H9 (cell line): Measurements from ENCODE around the gene MGAT5B. TPM values are rescaled to one million over a fixed set of nuclear protein-coding genes. Genes with fewer than 3 reads are reported as not detected.

Source experiments
- DNase-seq: peaks from one replicate; pipeline ENCODE4 v3.0.0-alpha.2; 2017
- H2AFZ ChIP-seq: one replicate; pipeline ENCODE4 v1.6.1; 2013; ENCODE audit warnings: mild to moderate bottlenecking, low read length, control low read depth, moderate library complexity
- H2AK5ac ChIP-seq: 2 replicates; pipeline ENCODE4 v1.6.1; 2013; ENCODE audit warnings: low read length, control low read depth, mixed read lengths; ENCODE audit not compliant: insufficient read length
- H2BK120ac ChIP-seq: one replicate; pipeline ENCODE4 v1.6.1; 2013; ENCODE audit warnings: low read depth, mild to moderate bottlenecking, low read length, control low read depth, inconsistent platforms; ENCODE audit not compliant: poor library complexity, severe bottlenecking
- H2BK12ac ChIP-seq: 2 replicates; pipeline ENCODE4 v1.6.1; 2013; ENCODE audit warnings: low read length, control low read depth, mixed read lengths, low read depth; ENCODE audit not compliant: insufficient read length
- H2BK15ac ChIP-seq: 2 replicates; pipeline ENCODE4 v1.6.1; 2013; ENCODE audit warnings: low read depth, low read length, control low read depth
- H2BK20ac ChIP-seq: one replicate; pipeline ENCODE4 v1.6.1; 2013; ENCODE audit warnings: low read depth, mild to moderate bottlenecking, low read length, control low read depth, inconsistent platforms; ENCODE audit not compliant: poor library complexity, severe bottlenecking
- H2BK5ac ChIP-seq: 2 replicates; pipeline ENCODE4 v1.6.1; 2013; ENCODE audit warnings: low read length, control low read depth, mixed read lengths; ENCODE audit not compliant: insufficient read length
- H3K14ac ChIP-seq: 2 replicates; pipeline ENCODE4 v1.6.1; 2013; ENCODE audit warnings: low read length, control low read depth; ENCODE audit not compliant: insufficient read depth
- H3K18ac ChIP-seq: 2 replicates; pipeline ENCODE4 v1.6.1; 2013; ENCODE audit warnings: low read depth, mild to moderate bottlenecking, mixed read lengths, low read length, control low read depth; ENCODE audit not compliant: insufficient read length
- H3K23ac ChIP-seq: 2 replicates; pipeline ENCODE4 v1.6.1; 2013; ENCODE audit warnings: low read length, control low read depth, mixed read lengths, low read depth; ENCODE audit not compliant: insufficient read length
- H3K23me2 ChIP-seq: 2 replicates; pipeline ENCODE4 v1.6.1; 2013; ENCODE audit warnings: low read depth, mild to moderate bottlenecking, mixed read lengths, low read length, control low read depth; ENCODE audit not compliant: insufficient read length, poor library complexity, severe bottlenecking
- H3K27ac ChIP-seq: 2 replicates; pipeline ENCODE4 v1.5.1; 2013; ENCODE audit warnings: low read length, control low read depth, mixed read lengths, low read depth; ENCODE audit not compliant: insufficient read length
- H3K27me3 ChIP-seq: 2 replicates; pipeline ENCODE4 v1.6.1; 2013; ENCODE audit warnings: low read length, control low read depth, inconsistent platforms; ENCODE audit not compliant: insufficient read depth
- H3K4ac ChIP-seq: 2 replicates; pipeline ENCODE4 v1.6.1; 2013; ENCODE audit warnings: low read depth, mild to moderate bottlenecking, control low read depth, inconsistent platforms, low read length, moderate library complexity
- H3K4me1 ChIP-seq: 2 replicates; pipeline ENCODE4 v1.6.1; 2013; ENCODE audit warnings: low read length, control low read depth, inconsistent platforms; ENCODE audit not compliant: insufficient read depth
- H3K4me2 ChIP-seq: 2 replicates; pipeline ENCODE4 v1.6.1; 2013; ENCODE audit warnings: low read length, control low read depth, mixed read lengths; ENCODE audit not compliant: insufficient read length, insufficient read depth
- H3K56ac ChIP-seq: 2 replicates; pipeline ENCODE4 v1.6.1; 2013; ENCODE audit warnings: low read depth, mild to moderate bottlenecking, mixed read lengths, low read length, control low read depth; ENCODE audit not compliant: insufficient read length
- H3K79me1 ChIP-seq: 2 replicates; pipeline ENCODE4 v1.6.1; 2013; ENCODE audit warnings: low read depth, mild to moderate bottlenecking, moderate library complexity, low read length, control low read depth, inconsistent platforms; ENCODE audit not compliant: insufficient read depth, poor library complexity, severe bottlenecking
- H3K79me2 ChIP-seq: 2 replicates; pipeline ENCODE4 v1.6.1; 2013; ENCODE audit warnings: low read length, control low read depth, inconsistent platforms; ENCODE audit not compliant: insufficient read depth
- H3K9ac ChIP-seq: 2 replicates; pipeline ENCODE4 v1.6.1; 2013; ENCODE audit warnings: low read length, control low read depth, mixed read lengths; ENCODE audit not compliant: insufficient read length; ENCODE audit errors: extremely low read depth
- H3K9me3 ChIP-seq: one replicate; pipeline ENCODE4 v1.6.1; 2013; ENCODE audit warnings: low read depth, low read length, inconsistent platforms; ENCODE audit not compliant: control insufficient read depth
- H3T11ph ChIP-seq: one replicate; pipeline ENCODE4 v1.6.1; 2013; ENCODE audit warnings: mild to moderate bottlenecking, low read length, control low read depth, inconsistent platforms
- H4K20me1 ChIP-seq: one replicate; pipeline ENCODE4 v1.6.1; 2013; ENCODE audit not compliant: control insufficient read depth, insufficient read length, insufficient read depth
- H4K5ac ChIP-seq: 2 replicates; pipeline ENCODE4 v1.6.1; 2013; ENCODE audit warnings: low read depth, mild to moderate bottlenecking, mixed read lengths, low read length, control low read depth; ENCODE audit not compliant: insufficient read length
- H4K8ac ChIP-seq: replicated peaks from 2 replicates; pipeline ENCODE4 v1.6.1; 2013; ENCODE audit warnings: low read length, control low read depth, mixed read lengths, low read depth; ENCODE audit not compliant: insufficient read length
- H4K91ac ChIP-seq: 2 replicates; pipeline ENCODE4 v1.6.1; 2013; ENCODE audit warnings: low read depth, mild to moderate bottlenecking, moderate library complexity, mixed read lengths, low read length, control low read depth; ENCODE audit not compliant: insufficient read length
- H3K27ac Mint-ChIP-seq, 3 experiments: 2 replicates in 2 of 3; 3 replicates in 1 of 3; pipeline ENCODE4 v1.8.0; 2020 to 2021; ENCODE audit warnings: mixed read lengths in 3 of 3, mild to moderate bottlenecking in 1 of 3, moderate library complexity in 1 of 3
- H3K27me3 Mint-ChIP-seq: 2 replicates; pipeline ENCODE4 v1.8.0; 2021; ENCODE audit warnings: low read depth, mild to moderate bottlenecking, moderate library complexity, mixed read lengths
- H3K36me3 Mint-ChIP-seq, 3 experiments: 2 replicates in 2 of 3; 3 replicates in 1 of 3; pipeline ENCODE4 v1.8.0; 2020 to 2021; ENCODE audit warnings: low read depth in 3 of 3, mixed read lengths in 3 of 3; ENCODE audit not compliant: insufficient read depth in 1 of 3
- H3K4me1 Mint-ChIP-seq, 2 experiments: 2 replicates each; pipeline ENCODE4 v1.8.0; 2020; ENCODE audit warnings: mixed read lengths in 2 of 2
- H3K4me3 Mint-ChIP-seq, 2 experiments: 2 replicates in 1 of 2; 3 replicates in 1 of 2; pipeline ENCODE4 v1.8.0; 2020 to 2021; ENCODE audit warnings: mild to moderate bottlenecking in 2 of 2, mixed read lengths in 2 of 2, moderate library complexity in 1 of 2
- H3K9me3 Mint-ChIP-seq, 2 experiments: 2 replicates in 1 of 2; 3 replicates in 1 of 2; pipeline ENCODE4 v1.8.0; 2020; ENCODE audit warnings: mild to moderate bottlenecking in 2 of 2, mixed read lengths in 2 of 2, moderate library complexity in 1 of 2
- WGBS: extraction: QIAGEN DNeasy Blood & Tissue Kit; methylation state at CpG from one replicate; pipeline ENCODE4 v1.1.7; 2013; ENCODE audit warnings: missing lambda C conversion rate, low lambda C conversion rate, mixed read lengths; ENCODE audit not compliant: insufficient read length; ENCODE audit errors: extremely low coverage; 5-methylcytosine and 5-hydroxymethylcytosine counted together
- total RNA-seq: library from RNA; stranded (reverse); gene quantifications from 2 replicates; pipeline ENCODE4 v1.2.1, GENCODE V29; 2021
- TF ChIP-seq, protein P1 (sequence below): fragments of 200-600 bp; sonication (generic); conservative IDR thresholded peaks from 3 replicates; pipeline ENCODE4 v1.8.0; 2021; ENCODE audit warnings: antibody characterized with exemption, mild to moderate bottlenecking

The MGAT5B gene
- total RNA-seq, 1 experiment from 2014 or later = 4.9 TPM

DNA sequence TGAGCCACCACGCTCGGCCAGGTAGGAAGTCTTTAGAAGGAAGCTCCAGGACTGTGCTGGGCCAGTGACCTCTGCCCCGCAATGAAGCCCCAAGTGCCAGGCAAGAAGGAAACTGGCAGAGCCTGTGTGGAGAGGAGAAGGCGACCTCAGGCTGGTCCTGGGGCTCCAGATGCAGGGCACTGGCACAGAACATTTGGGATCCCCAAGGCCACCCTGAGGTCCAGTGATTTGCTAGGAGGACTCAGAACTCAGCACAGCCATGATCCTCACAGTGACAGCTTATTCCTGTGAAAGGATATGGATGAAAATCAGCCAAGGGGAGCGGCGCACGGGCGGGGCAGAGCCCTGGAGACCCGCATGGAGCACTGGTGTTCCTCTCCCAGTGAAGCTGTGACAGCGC, 24.1 kb downstream of the MGAT5B start:
- H4K5ac ChIP-seq = no peak overlapping the region
- no peak for DNase-seq
- H3K18ac ChIP-seq = no peak overlapping the region
- TF ChIP-seq, protein P1, sequence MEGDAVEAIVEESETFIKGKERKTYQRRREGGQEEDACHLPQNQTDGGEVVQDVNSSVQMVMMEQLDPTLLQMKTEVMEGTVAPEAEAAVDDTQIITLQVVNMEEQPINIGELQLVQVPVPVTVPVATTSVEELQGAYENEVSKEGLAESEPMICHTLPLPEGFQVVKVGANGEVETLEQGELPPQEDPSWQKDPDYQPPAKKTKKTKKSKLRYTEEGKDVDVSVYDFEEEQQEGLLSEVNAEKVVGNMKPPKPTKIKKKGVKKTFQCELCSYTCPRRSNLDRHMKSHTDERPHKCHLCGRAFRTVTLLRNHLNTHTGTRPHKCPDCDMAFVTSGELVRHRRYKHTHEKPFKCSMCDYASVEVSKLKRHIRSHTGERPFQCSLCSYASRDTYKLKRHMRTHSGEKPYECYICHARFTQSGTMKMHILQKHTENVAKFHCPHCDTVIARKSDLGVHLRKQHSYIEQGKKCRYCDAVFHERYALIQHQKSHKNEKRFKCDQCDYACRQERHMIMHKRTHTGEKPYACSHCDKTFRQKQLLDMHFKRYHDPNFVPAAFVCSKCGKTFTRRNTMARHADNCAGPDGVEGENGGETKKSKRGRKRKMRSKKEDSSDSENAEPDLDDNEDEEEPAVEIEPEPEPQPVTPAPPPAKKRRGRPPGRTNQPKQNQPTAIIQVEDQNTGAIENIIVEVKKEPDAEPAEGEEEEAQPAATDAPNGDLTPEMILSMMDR = no peak
- no peak overlapping the region for H3K14ac ChIP-seq
- no peak overlapping the region for H4K8ac ChIP-seq
- no peaks in the 10 kb centered on the region for H3K4me1 ChIP-seq
- WGBS = no CpG with 5 or more reads among the region's 10 CpGs
- no peak overlapping the region for H2BK12ac ChIP-seq
- H3K23me2 ChIP-seq = no peaks in the 10 kb centered on the region
- H3K23ac ChIP-seq = no peak overlapping the region
- no peaks in the 10 kb centered on the region for H3K79me2 ChIP-seq
- H2AK5ac ChIP-seq = no peak overlapping the region
- H2BK15ac ChIP-seq = no peak overlapping the region
- no peak overlapping the region for H3K4ac ChIP-seq
- Mint-ChIP-seq H3K4me1 (peaks cover 0 to 14% of the 10 kb centered on the region in 2 experiments; a peak in 2 of 4 replicates), H3K27ac (no peak overlapping the region), H3K36me3 (peaks cover 4 to 18% (median 9%) of the 10 kb centered on the region in 3 experiments; a peak in 5 of 7 replicates), H3K4me3 (no peak overlapping the region), H3K27me3 (no peaks in the 10 kb centered on the region), H3K9me3 (peaks cover 12 to 13% of the 10 kb centered on the region in 2 experiments; a peak in 4 of 5 replicates)
- no peak overlapping the region for H3K4me2 ChIP-seq
- no peak overlapping the region for H2BK120ac ChIP-seq
- H3K79me1 ChIP-seq = no peaks in the 10 kb centered on the region
- H4K91ac ChIP-seq = no peak overlapping the region
- H3K27ac ChIP-seq = no peak overlapping the region
- H2BK20ac ChIP-seq = no peak overlapping the region
- no peaks in the 10 kb centered on the region for H3K9me3 ChIP-seq
- H2BK5ac ChIP-seq = no peak overlapping the region
- H4K20me1 ChIP-seq = no peaks in the 10 kb centered on the region
- no peaks in the 10 kb centered on the region for H3K27me3 ChIP-seq
- H3K56ac ChIP-seq = no peak overlapping the region
- H2AFZ ChIP-seq = no peak overlapping the region
- no peak overlapping the region for H3T11ph ChIP-seq
- H3K9ac ChIP-seq = no peak overlapping the region
